SU-DHL-6 (cell line): ENCODE measurements around the gene DDX41.

ENCODE experiments used
- H2AFZ ChIP-seq: fragments of 200-600 bp; sonication (generic); 2 replicates; pipeline ENCODE4 v1.6.1; 2014; ENCODE audit warnings: low read depth, mild to moderate bottlenecking, moderate library complexity, mixed read lengths, antibody characterized with exemption, low read length; ENCODE audit not compliant: severe bottlenecking
- H3F3A ChIP-seq: fragments of 200-600 bp; shearing (Covaris generic); 2 replicates; pipeline ENCODE4 v1.6.0; 2016; ENCODE audit warnings: antibody characterized with exemption, mild to moderate bottlenecking; ENCODE audit not compliant: insufficient read depth
- H3K27ac ChIP-seq: fragments of 200-600 bp; sonication (generic); 2 replicates; pipeline ENCODE4 v1.5.1; 2016; ENCODE audit warnings: low read depth, mild to moderate bottlenecking, low read length, moderate library complexity, mixed read lengths
- H3K27me3 ChIP-seq: fragments of 200-600 bp; sonication (generic), shearing (Covaris generic); 2 replicates; pipeline ENCODE4 v1.6.0; 2014; ENCODE audit warnings: mild to moderate bottlenecking, low read length
- H3K36me3 ChIP-seq: fragments of 200-600 bp; sonication (generic); 2 replicates; pipeline ENCODE4 v1.6.1; 2014; ENCODE audit warnings: mild to moderate bottlenecking, low read length, mixed read lengths
- H3K4me2 ChIP-seq: fragments of 300-600, 200-600 bp; shearing (Covaris generic), sonication (generic); 2 replicates; pipeline ENCODE4 v1.6.0; 2014; ENCODE audit warnings: low read length, low read depth, mild to moderate bottlenecking; ENCODE audit not compliant: poor library complexity, severe bottlenecking
- H3K4me3 ChIP-seq: fragments of 200-600 bp; sonication (generic); 2 replicates; pipeline ENCODE4 v1.5.1; 2014; ENCODE audit warnings: antibody characterized with exemption, low read length, mild to moderate bottlenecking, mixed read lengths; ENCODE audit not compliant: insufficient read depth, poor library complexity, severe bottlenecking
- H3K79me2 ChIP-seq: fragments of 200-600 bp; sonication (generic); 2 replicates; pipeline ENCODE4 v1.6.1; 2014; ENCODE audit warnings: mild to moderate bottlenecking, low read length, moderate library complexity; ENCODE audit not compliant: insufficient read depth
- H3K9ac ChIP-seq: fragments of 200-600 bp; sonication (generic); 2 replicates; pipeline ENCODE4 v1.7.0; 2014; ENCODE audit warnings: mild to moderate bottlenecking, low read length
- H3K9me2 ChIP-seq: fragments of 200-600 bp; sonication (generic); replicated peaks from 2 replicates; pipeline ENCODE4 v1.6.1; 2014; ENCODE audit warnings: low read length; ENCODE audit not compliant: insufficient read depth
- H3K9me3 ChIP-seq: fragments of 200-600 bp; sonication (generic); 2 replicates; pipeline ENCODE4 v1.6.1; 2014; ENCODE audit warnings: low read length, mixed read lengths; ENCODE audit not compliant: insufficient read depth
- H4K20me1 ChIP-seq: fragments of 200-600 bp; sonication (generic); 2 replicates; pipeline ENCODE4 v1.6.1; 2014; ENCODE audit warnings: low read depth, mild to moderate bottlenecking, antibody characterized with exemption, low read length, moderate library complexity, mixed read lengths
- CTCF ChIP-seq: fragments of 200-600 bp; sonication (generic); IDR thresholded peaks from one replicate; pipeline ENCODE4 v1.5.1; 2017; ENCODE audit warnings: antibody characterized with exemption, mild to moderate bottlenecking, low read length, moderate library complexity; ENCODE audit not compliant: insufficient read depth, poor library complexity, severe bottlenecking
- EZH2phosphoT487 ChIP-seq: fragments of 200-600 bp; sonication (generic), shearing (Covaris generic); conservative IDR thresholded peaks from 2 replicates; pipeline ENCODE4 v1.6.1; 2018; ENCODE audit warnings: mild to moderate bottlenecking, antibody characterized with exemption, low read length, moderate library complexity, mixed read lengths

DDX41 gene

GRCh38 chr5:177469750-177470525, 46.8 kb downstream of the DDX41 start:
- peaks cover 13% of the 10 kb centered on the region for H3K79me2 ChIP-seq
- H3K4me3 ChIP-seq, result no peak overlapping the region

GRCh38 chr5:177468685-177469628, 47.8 kb downstream of the DDX41 start:
- H3K36me3 ChIP-seq, result peaks cover 3% of the 10 kb centered on the region; the same call in 1 of the 2 replicates

More at GRCh38 chr5:177469750-177470525, 46.8 kb downstream of the DDX41 start:
- no peaks in the 10 kb centered on the region for H4K20me1 ChIP-seq
- no peak overlapping the region for H3K27ac ChIP-seq
- TF ChIP-seq CTCF (no peak), EZH2phosphoT487 (no peak)
- H3K36me3 ChIP-seq, result peaks cover 3% of the 10 kb centered on the region; the same call in 1 of the 2 replicates
- H2AFZ ChIP-seq, result no peak overlapping the region
- H3K4me2 ChIP-seq, result no peak overlapping the region
- H3K9ac ChIP-seq, result no peak overlapping the region
- H3K9me3 ChIP-seq, result no peaks in the 10 kb centered on the region
- H3K27me3 ChIP-seq, result no peaks in the 10 kb centered on the region
- H3K9me2 ChIP-seq, result no peaks in the 10 kb centered on the region
- H3F3A ChIP-seq, result no peaks in the 10 kb centered on the region; the same call in 1 of the 2 replicates

DNA sequence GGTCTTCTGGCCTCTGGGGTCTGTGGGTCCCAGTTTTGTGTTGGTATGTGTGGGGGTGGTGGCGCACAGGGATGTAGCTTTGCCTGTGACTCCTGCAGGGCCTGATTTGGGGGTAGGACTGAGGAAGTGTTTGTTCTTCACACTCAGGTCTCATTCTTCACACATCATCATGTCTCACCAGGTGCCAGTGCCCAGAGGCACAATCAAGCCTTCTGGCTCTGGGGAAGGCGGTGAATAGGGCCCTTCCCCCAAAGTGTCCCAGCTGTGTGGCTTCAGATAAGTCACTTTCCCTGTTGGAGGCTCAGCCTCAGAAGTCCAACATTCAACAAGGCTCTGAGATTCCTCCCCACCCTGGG, 48.5 kb downstream of the DDX41 start:
- peaks cover 3% of the 10 kb centered on the region; the same call in 1 of the 2 replicates for H3K36me3 ChIP-seq
- H3K4me2 ChIP-seq, result no peak overlapping the region
- H3K4me3 ChIP-seq, result no peak overlapping the region
- H3K27me3 ChIP-seq, result no peaks in the 10 kb centered on the region
- H3K9me3 ChIP-seq, result no peaks in the 10 kb centered on the region
- peaks cover 13% of the 10 kb centered on the region for H3K79me2 ChIP-seq
- H3K9me2 ChIP-seq, result no peaks in the 10 kb centered on the region
- no peaks in the 10 kb centered on the region for H3F3A ChIP-seq
- H3K9ac ChIP-seq, result no peak overlapping the region
- H2AFZ ChIP-seq, result no peak overlapping the region
- H3K27ac ChIP-seq, result no peak overlapping the region
- no peak for TF ChIP-seq EZH2phosphoT487
- no peak for TF ChIP-seq CTCF
- H4K20me1 ChIP-seq, result no peaks in the 10 kb centered on the region

More at GRCh38 chr5:177468685-177469628, 47.8 kb downstream of the DDX41 start:
- no peaks in the 10 kb centered on the region for H3K27me3 ChIP-seq
- H3F3A ChIP-seq, result no peaks in the 10 kb centered on the region
- no peaks in the 10 kb centered on the region for H3K9me3 ChIP-seq
- TF ChIP-seq EZH2phosphoT487, result no peak
- no peak for TF ChIP-seq CTCF
- no peaks in the 10 kb centered on the region for H4K20me1 ChIP-seq
- no peak overlapping the region for H3K4me3 ChIP-seq
- H3K27ac ChIP-seq, result no peak overlapping the region
- H3K9ac ChIP-seq, result no peak overlapping the region
- H3K79me2 ChIP-seq, result peaks cover 13% of the 10 kb centered on the region
- H3K4me2 ChIP-seq, result no peak overlapping the region
- H3K9me2 ChIP-seq, result no peaks in the 10 kb centered on the region
- H2AFZ ChIP-seq, result no peak overlapping the region
